ENCODE data around the gene TBKBP1. TPM values are rescaled to one million over a fixed set of nuclear protein-coding genes. Genes with fewer than 3 reads are reported as not detected.
A peak's percentile ranks its signal among the peaks of the same experiment; 100 is the strongest.

Gene TBKBP1, protein sequence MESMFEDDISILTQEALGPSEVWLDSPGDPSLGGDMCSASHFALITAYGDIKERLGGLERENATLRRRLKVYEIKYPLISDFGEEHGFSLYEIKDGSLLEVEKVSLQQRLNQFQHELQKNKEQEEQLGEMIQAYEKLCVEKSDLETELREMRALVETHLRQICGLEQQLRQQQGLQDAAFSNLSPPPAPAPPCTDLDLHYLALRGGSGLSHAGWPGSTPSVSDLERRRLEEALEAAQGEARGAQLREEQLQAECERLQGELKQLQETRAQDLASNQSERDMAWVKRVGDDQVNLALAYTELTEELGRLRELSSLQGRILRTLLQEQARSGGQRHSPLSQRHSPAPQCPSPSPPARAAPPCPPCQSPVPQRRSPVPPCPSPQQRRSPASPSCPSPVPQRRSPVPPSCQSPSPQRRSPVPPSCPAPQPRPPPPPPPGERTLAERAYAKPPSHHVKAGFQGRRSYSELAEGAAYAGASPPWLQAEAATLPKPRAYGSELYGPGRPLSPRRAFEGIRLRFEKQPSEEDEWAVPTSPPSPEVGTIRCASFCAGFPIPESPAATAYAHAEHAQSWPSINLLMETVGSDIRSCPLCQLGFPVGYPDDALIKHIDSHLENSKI
- polyA plus RNA-seq (2011; rRNA removed) (3.3 and 3.4 TPM in 2 replicates), polyA plus RNA-seq (2017; fragmentation: RNase III; extraction: RNeasy Plus Mini Kit Qiagen cat#74134 plus additional on column Dnase treatment) (7.1 to 9.5 TPM (median 9.3 TPM) in 3 replicates), polyA minus RNA-seq (2011; rRNA and poly(A)+ RNA removed) (3.0 and 3.7 TPM in 2 replicates)
- 5.8 and 8.3 TPM in 2 replicates for polyA plus RNA-seq (2012; cell fraction: cytosol; rRNA removed)
- polyA plus RNA-seq (2012; cell fraction: nucleus; rRNA removed), result 12.9 and 18.7 TPM in 2 replicates

DNA sequence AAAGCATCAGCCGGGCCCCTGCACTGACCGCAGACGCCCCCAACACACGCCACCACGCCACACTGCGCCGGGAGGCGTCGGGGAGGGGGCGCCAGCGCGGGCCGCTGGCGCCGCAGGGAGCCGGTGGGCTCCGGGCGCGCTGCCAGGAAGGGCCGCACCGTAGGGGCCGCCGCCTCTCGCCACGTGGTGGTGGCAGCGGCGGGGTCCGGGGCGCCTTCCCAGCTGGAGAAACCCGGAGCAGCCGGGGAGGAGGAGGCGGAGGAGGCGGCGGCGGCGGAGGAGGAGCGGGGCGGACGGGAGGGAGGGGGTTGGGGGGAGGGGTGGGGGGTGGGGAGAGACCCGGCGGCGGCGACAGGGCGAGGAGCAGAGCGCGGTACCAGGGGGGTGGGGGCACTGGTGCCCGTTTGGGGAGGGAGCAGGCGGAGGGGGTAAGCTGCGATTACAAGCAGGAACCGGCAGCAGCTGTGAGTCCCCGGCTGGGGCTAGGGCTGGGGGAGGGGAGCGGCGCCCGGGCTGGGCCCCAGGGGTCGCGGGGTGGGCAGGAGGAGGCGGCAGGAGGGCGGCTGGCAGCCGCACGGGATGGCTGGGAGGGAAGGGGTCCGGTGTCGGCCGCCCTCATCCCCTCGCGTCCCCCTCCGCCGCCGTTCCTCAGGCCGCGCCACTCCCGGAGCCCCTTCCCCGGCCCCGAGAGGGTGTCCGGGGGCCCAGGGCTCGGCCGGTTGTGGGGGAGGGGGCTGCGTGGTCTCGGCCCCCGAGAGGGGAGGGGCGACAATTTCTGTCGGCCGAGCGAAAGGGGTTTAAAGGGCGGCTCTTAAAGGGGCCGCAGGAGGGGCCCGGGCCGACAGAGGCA, at the start of gene TBKBP1:
Gene TBKBP1, plus strand, starts transcription at position 431 of the 850 bp plus-strand sequence. CDS start 1,952 bp downstream, outside the sequence.
- TF ChIP-seq EHF (CRISPR knock-in tag; IDR thresholded peaks at IDR 0.05), result no peak
- TF ChIP-seq PHF8 (IDR thresholded peaks at IDR 0.05; ENCODE audit: borderline replicate concordance, low read depth), result peak; percentile 69
- TF ChIP-seq, protein P1, sequence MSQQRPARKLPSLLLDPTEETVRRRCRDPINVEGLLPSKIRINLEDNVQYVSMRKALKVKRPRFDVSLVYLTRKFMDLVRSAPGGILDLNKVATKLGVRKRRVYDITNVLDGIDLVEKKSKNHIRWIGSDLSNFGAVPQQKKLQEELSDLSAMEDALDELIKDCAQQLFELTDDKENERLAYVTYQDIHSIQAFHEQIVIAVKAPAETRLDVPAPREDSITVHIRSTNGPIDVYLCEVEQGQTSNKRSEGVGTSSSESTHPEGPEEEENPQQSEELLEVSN (IDR thresholded peaks at IDR 0.05; ENCODE audit: borderline replicate concordance, low read depth), result peak; percentile 42; the same call in 1 of the 2 replicates
- TF ChIP-seq, protein P2, sequence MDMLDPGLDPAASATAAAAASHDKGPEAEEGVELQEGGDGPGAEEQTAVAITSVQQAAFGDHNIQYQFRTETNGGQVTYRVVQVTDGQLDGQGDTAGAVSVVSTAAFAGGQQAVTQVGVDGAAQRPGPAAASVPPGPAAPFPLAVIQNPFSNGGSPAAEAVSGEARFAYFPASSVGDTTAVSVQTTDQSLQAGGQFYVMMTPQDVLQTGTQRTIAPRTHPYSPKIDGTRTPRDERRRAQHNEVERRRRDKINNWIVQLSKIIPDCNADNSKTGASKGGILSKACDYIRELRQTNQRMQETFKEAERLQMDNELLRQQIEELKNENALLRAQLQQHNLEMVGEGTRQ (IDR thresholded peaks at IDR 0.05), result no peak
- TF ChIP-seq ZFP36 (IDR thresholded peaks at IDR 0.05; ENCODE audit: borderline replicate concordance, partially characterized antibody), result no peak
- TF ChIP-seq JUN (IDR thresholded peaks at IDR 0.05), result peak in 1 of 2 experiments; percentile 62; a peak in 2 of 5 replicates
- TF ChIP-seq, protein P3, sequence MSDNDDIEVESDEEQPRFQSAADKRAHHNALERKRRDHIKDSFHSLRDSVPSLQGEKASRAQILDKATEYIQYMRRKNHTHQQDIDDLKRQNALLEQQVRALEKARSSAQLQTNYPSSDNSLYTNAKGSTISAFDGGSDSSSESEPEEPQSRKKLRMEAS (IDR thresholded peaks at IDR 0.05), result peak; percentile 39; the same call in 1 of the 2 replicates
- TF ChIP-seq, protein P4, sequence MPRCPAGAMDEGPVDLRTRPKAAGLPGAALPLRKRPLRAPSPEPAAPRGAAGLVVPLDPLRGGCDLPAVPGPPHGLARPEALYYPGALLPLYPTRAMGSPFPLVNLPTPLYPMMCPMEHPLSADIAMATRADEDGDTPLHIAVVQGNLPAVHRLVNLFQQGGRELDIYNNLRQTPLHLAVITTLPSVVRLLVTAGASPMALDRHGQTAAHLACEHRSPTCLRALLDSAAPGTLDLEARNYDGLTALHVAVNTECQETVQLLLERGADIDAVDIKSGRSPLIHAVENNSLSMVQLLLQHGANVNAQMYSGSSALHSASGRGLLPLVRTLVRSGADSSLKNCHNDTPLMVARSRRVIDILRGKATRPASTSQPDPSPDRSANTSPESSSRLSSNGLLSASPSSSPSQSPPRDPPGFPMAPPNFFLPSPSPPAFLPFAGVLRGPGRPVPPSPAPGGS (IDR thresholded peaks at IDR 0.05), result 0 out of 3 replicates have a peak, but pooled peaks have one; percentile 21
- Histone ChIP-seq H3K27ac (peak within 1 kb of the TSS; percentile 93 to 96), H3K4me3 (peak within 1 kb of the TSS; percentile 97), H3K9me3 (no peaks in the 10 kb centered on the region), H3K4me2 (peak within 1 kb of the TSS; percentile 95), H3K4me1 (peaks cover 13% of the 10 kb centered on the region)
- WGBS (ENCODE audit: missing lambda C conversion rate), result under 1% methylated on average over 40 of the region's 87 CpGs
- ATAC-seq (peak; percentile 20 to 53), FAIRE-seq (no peak), DNase-seq (ENCODE audit: low read depth in 1 of 2, low spot score in 1 of 2) (peak; percentile 44 to 59)
- ChIA-PET CTCF (interaction anchor here (1.0 to 1.8 kb wide), 4 partner anchors 10 to 96 kb away, joined by 3 to 10 read pairs (median 8); no protein-coding TSS in a partner anchor), POLR2A (interaction anchor here (0.6 to 1.2 kb wide), 3 partner anchors 42 to 202 kb away, joined by 4 to 8 read pairs (median 6); partner anchors contain the start of genes LRRC46 and MRPL10)

DNA sequence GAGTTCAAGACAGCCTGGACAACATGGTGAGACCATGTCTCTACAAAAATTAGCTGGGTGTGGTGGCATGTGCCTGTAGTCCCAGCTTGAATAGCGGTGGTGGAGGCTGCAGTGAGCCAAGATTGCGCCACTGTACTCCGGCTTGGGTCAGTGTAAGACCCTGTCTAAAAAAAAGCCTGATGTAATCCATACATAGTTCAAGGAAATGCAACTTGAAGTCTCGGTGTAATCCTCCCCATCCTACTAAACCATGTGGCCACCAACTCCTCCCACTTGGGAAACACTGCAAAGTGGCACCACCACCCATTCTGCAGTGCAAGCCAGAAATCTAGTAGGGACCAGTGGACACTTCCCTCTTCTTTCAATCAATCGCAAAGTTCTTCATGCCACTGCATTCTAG, 49.6 kb upstream of the TBKBP1 start:
- Histone ChIP-seq H3K4me1 (peaks cover 6% of the 10 kb centered on the region), H3K9me3 (no peaks in the 10 kb centered on the region), H3K27ac (no peak overlapping the region), H3K4me3 (no peak overlapping the region), H3K4me2 (no peak overlapping the region)
- FAIRE-seq (no peak), DNase-seq (ENCODE audit: low read depth in 1 of 2, low spot score in 1 of 2) (no peak), ATAC-seq (no peak)
- ChIA-PET CTCF (interaction anchor here (0.9 to 2.7 kb wide), 7 partner anchors 11 to 55 kb away, joined by 3 to 14 read pairs (median 7); no protein-coding TSS in a partner anchor), POLR2A (interaction anchor here (1.0 kb wide), 1 partner anchor 26 kb away, joined by 3 read pairs; no protein-coding TSS in a partner anchor)
- WGBS (ENCODE audit: missing lambda C conversion rate), result 85% methylated on average over 5 of the region's 5 CpGs
- TF ChIP-seq, protein P3 (IDR thresholded peaks at IDR 0.05), result no peak

DNA sequence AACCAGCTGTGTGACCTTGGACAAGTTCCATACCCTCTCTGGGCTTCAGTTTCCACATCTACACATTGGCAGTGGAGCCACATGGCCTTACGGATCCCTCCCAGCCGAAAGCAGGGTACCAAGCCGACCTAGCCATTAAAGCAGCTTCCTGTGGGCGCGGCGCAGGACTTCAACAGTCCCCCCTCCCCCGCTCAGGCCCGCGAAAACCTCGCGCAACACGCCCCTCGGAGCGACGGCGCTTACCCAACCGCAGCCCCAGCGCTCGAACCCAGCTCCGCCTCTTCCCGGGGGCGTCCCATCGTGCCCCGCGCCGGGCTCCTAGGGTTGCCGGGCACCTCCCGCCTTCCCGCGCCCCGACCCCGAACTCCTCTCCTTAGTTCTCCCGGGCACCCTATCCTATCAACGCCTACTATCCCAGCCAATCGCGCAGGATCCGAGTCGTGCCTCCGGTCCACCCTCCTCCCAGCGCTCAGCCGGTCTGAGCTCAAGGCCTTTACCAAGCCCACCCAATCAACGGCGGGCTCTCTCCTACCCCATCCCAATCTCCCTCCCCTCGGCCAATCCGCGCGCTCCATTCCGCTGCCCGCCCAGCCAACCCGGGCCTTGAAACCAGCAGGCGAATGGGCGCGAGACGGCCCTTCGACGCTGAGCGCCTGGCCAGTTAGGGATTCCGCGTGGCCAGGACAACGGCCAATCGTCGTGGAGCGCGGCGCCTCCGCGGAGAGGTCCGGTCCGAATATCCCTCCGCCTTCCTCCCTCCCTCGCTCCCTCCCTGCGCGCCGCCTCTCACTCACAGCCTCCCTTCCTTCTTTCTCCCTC, 44.6 kb upstream of the TBKBP1 start, which contains the start of gene KPNB1:
Gene KPNB1, plus strand, starts transcription at position 767 of the 819 bp plus-strand sequence. CDS start 326 bp downstream, outside the sequence.
- peak within 1 kb of the TSS; percentile 69 for H3K4me3 ChIP-seq
- H3K4me1 ChIP-seq, result peaks cover 37% of the 10 kb centered on the region
- FAIRE-seq, result peak; percentile 93
- no peaks in the 10 kb centered on the region for H3K9me3 ChIP-seq
- POLR2A ChIA-PET, result interaction anchor here (0.8 to 6.7 kb wide), 17 partner anchors 10 to 325 kb away, joined by 3 to 48 read pairs (median 4); partner anchors contain the start of genes EFCAB13, LRRC46, MRPL10 and SP2
- peak within 1 kb of the TSS; percentile 92 to 95 for H3K27ac ChIP-seq
- H3K4me2 ChIP-seq, result peak within 1 kb of the TSS; percentile 85
- WGBS (ENCODE audit: missing lambda C conversion rate), result under 1% methylated on average over 62 of the region's 74 CpGs
- peak; percentile 87 to 93 for ATAC-seq
- DNase-seq (ENCODE audit: low read depth in 1 of 2, low spot score in 1 of 2), result peak; percentile 97 to 100
- CTCF ChIA-PET, result interaction anchor here (1.0 to 8.8 kb wide), 9 partner anchors 9 to 369 kb away, joined by 3 to 138 read pairs (median 7); no protein-coding TSS in a partner anchor
- TF ChIP-seq KDM1A (IDR thresholded peaks at IDR 0.05; ENCODE audit: low read depth) (peak; percentile 97; the same call in 1 of the 2 replicates), RNF2 (IDR thresholded peaks at IDR 0.05; ENCODE audit: borderline replicate concordance, low read depth) (no peak), CHD4 (IDR thresholded peaks at IDR 0.05; ENCODE audit: borderline replicate concordance) (no peak), RAD21 (conservative IDR thresholded peaks at IDR 0.05 in 1 of 2, IDR thresholded peaks at IDR 0.05 in 1 of 2) (0 out of 5 replicates have a peak, but pooled peaks of 1 of the 2 experiments have one; percentile 7), SMC3 (IDR thresholded peaks at IDR 0.05) (no peak), FOSL2 (IDR thresholded peaks at IDR 0.05) (no peak), FOSL2 (CRISPR knock-in tag; IDR thresholded peaks at IDR 0.05) (peak; percentile 48), CEBPB (IDR thresholded peaks at IDR 0.05) (peak in 1 of 2 experiments; percentile 86; a peak in 2 of 4 replicates), MAZ (IDR thresholded peaks at IDR 0.05; ENCODE audit: borderline replicate concordance, low read depth, low read length) (peak; percentile 99), TP53 (CRISPR knock-in tag; IDR thresholded peaks at IDR 0.05) (peak; percentile 97)
- TF ChIP-seq, protein P3 (IDR thresholded peaks at IDR 0.05), result peak; percentile 93
- TF ChIP-seq, protein P4 (IDR thresholded peaks at IDR 0.05), result no peak; the same call in none of the 3 replicates

All from A549 (cell line).